ENCODE measurements around the gene GRM8. TPM values are rescaled to one million over a fixed set of nuclear protein-coding genes. Genes with fewer than 3 reads are reported as not detected.

GRM8 gene
- total RNA-seq, 1 donor from 2014 or later = 0.51 TPM

- DNase-seq (ENCODE audit: extremely low spot score, unreplicated experiment) = no peak
- no peaks in the 10 kb centered on the region for H3K27me3 Mint-ChIP-seq (ENCODE audit: unreplicated experiment)
Measured at GRCh38 chr7:127081539-127081938, 171.2 kb downstream of the GRM8 start.

GRCh38 chr7:127080576-127080975 is 172.2 kb downstream of the GRM8 start:
- H3K4me3 Mint-ChIP-seq (ENCODE audit: unreplicated experiment) = no peak overlapping the region
- no peak for TF ChIP-seq CTCF (IDR thresholded peaks at IDR 0.05)
- no peaks in the 10 kb centered on the region for H3K4me1 Mint-ChIP-seq (ENCODE audit: unreplicated experiment)
- no peak overlapping the region for H3K27ac Mint-ChIP-seq (ENCODE audit: unreplicated experiment)
- H3K27me3 Mint-ChIP-seq (ENCODE audit: unreplicated experiment) = no peaks in the 10 kb centered on the region
- no peaks in the 10 kb centered on the region for H3K36me3 Mint-ChIP-seq (ENCODE audit: unreplicated experiment)
- no peak for DNase-seq (ENCODE audit: extremely low spot score, unreplicated experiment)
- peaks cover 18% of the 10 kb centered on the region for H3K9me3 Mint-ChIP-seq (ENCODE audit: unreplicated experiment)

More at GRCh38 chr7:127081539-127081938, 171.2 kb downstream of the GRM8 start:
- TF ChIP-seq CTCF (IDR thresholded peaks at IDR 0.05) = no peak
- Mint-ChIP-seq H3K4me1 (ENCODE audit: unreplicated experiment) (no peaks in the 10 kb centered on the region), H3K9me3 (ENCODE audit: unreplicated experiment) (peaks cover 21% of the 10 kb centered on the region), H3K27ac (ENCODE audit: unreplicated experiment) (no peak overlapping the region), H3K36me3 (ENCODE audit: unreplicated experiment) (no peaks in the 10 kb centered on the region), H3K4me3 (ENCODE audit: unreplicated experiment) (no peak overlapping the region)

- TF ChIP-seq CTCF (IDR thresholded peaks at IDR 0.05) = no peak
- no peak overlapping the region for H3K27ac Mint-ChIP-seq (ENCODE audit: unreplicated experiment)
- no peak for DNase-seq (ENCODE audit: extremely low spot score, unreplicated experiment)
- H3K4me1 Mint-ChIP-seq (ENCODE audit: unreplicated experiment) = no peaks in the 10 kb centered on the region
- H3K4me3 Mint-ChIP-seq (ENCODE audit: unreplicated experiment) = no peak overlapping the region
- H3K9me3 Mint-ChIP-seq (ENCODE audit: unreplicated experiment) = peaks cover 17% of the 10 kb centered on the region
- no peaks in the 10 kb centered on the region for H3K36me3 Mint-ChIP-seq (ENCODE audit: unreplicated experiment)
- no peaks in the 10 kb centered on the region for H3K27me3 Mint-ChIP-seq (ENCODE audit: unreplicated experiment)
Measured at GRCh38 chr7:127066974-127067373, 185.8 kb downstream of the GRM8 start.

- H3K27me3 Mint-ChIP-seq (ENCODE audit: unreplicated experiment) = no peaks in the 10 kb centered on the region
- no peak overlapping the region for H3K27ac Mint-ChIP-seq (ENCODE audit: unreplicated experiment)
- no peak overlapping the region for H3K4me3 Mint-ChIP-seq (ENCODE audit: unreplicated experiment)
- no peaks in the 10 kb centered on the region for H3K4me1 Mint-ChIP-seq (ENCODE audit: unreplicated experiment)
- no peak for TF ChIP-seq CTCF (IDR thresholded peaks at IDR 0.05)
- H3K36me3 Mint-ChIP-seq (ENCODE audit: unreplicated experiment) = no peaks in the 10 kb centered on the region
- H3K9me3 Mint-ChIP-seq (ENCODE audit: unreplicated experiment) = peaks cover 11% of the 10 kb centered on the region
- no peak for DNase-seq (ENCODE audit: extremely low spot score, unreplicated experiment)
Measured at GRCh38 chr7:127059475-127059874, 193.3 kb downstream of the GRM8 start.

- Mint-ChIP-seq H3K27ac (ENCODE audit: unreplicated experiment) (no peak overlapping the region), H3K4me1 (ENCODE audit: unreplicated experiment) (no peaks in the 10 kb centered on the region), H3K36me3 (ENCODE audit: unreplicated experiment) (no peaks in the 10 kb centered on the region), H3K9me3 (ENCODE audit: unreplicated experiment) (no peaks in the 10 kb centered on the region), H3K4me3 (ENCODE audit: unreplicated experiment) (no peak overlapping the region), H3K27me3 (ENCODE audit: unreplicated experiment) (no peaks in the 10 kb centered on the region)
- TF ChIP-seq CTCF (IDR thresholded peaks at IDR 0.05) = no peak
- no peak for DNase-seq (ENCODE audit: extremely low spot score, unreplicated experiment)
Measured at GRCh38 chr7:127057918-127058317, 194.8 kb downstream of the GRM8 start.
